Activated CD4-positive, alpha-beta T cell treated with anti-CD3 and anti-CD28 coated beads for 36 hours (primary cell): Measurements from ENCODE around the gene RTP3. TPM values are rescaled to one million over a fixed set of nuclear protein-coding genes. Genes with fewer than 3 reads are reported as not detected.

ENCODE experiments used
- ATAC-seq: fragments of 200-7000 bp; cut with Tn5 transposase; one replicate; pipeline ENCODE4 v1.10.0; 2021; ENCODE audit warnings: mild to moderate bottlenecking, moderate library complexity
- CTCF ChIA-PET: fragments of 350-600 bp; sonication (Branson Sonifier 250); formaldehyde crosslinking; loops from one replicate; lab custom pipeline; 2021; ENCODE audit warnings: antibody characterized with exemption; lab: Charles Lee
- POLR2A ChIA-PET: fragments of 350-600 bp; sonication (Branson Sonifier 250); formaldehyde crosslinking; loops from one replicate; lab custom pipeline; 2021; ENCODE audit warnings: antibody characterized with exemption, inconsistent platforms; lab: Charles Lee
- DNase-seq: peaks from one replicate; pipeline ENCODE4 v3.0.0-alpha.2; 2020
- H3K27ac Mint-ChIP-seq: one replicate; pipeline ENCODE4 v1.8.0; 2021; ENCODE audit warnings: mixed read lengths
- H3K27me3 Mint-ChIP-seq: one replicate; pipeline ENCODE4 v1.8.0; 2021; ENCODE audit warnings: mixed read lengths
- H3K36me3 Mint-ChIP-seq: one replicate; pipeline ENCODE4 v1.8.0; 2021; ENCODE audit warnings: low read depth, mixed read lengths
- H3K4me1 Mint-ChIP-seq: one replicate; pipeline ENCODE4 v1.8.0; 2021; ENCODE audit warnings: mixed read lengths
- H3K4me3 Mint-ChIP-seq: one replicate; pipeline ENCODE4 v1.8.0; 2021; ENCODE audit warnings: mild to moderate bottlenecking, moderate library complexity, mixed read lengths
- H3K9me3 Mint-ChIP-seq: one replicate; pipeline ENCODE4 v1.8.0; 2021; ENCODE audit warnings: low read depth, mixed read lengths
- intact Hi-C, 2 experiments: fragments of 100-400 bp; cut with DNase I in 1 of 2; cut with micrococcal nuclease in 1 of 2; formaldehyde crosslinking; loops; one replicate each; pipeline versions ENCODE4 v1.14.2 to v1.15.1; 2022 to 2024; cut with DNase I, micrococcal nuclease
- total RNA-seq, 2 experiments: library from RNA; stranded (reverse); gene quantifications; one replicate each; pipeline ENCODE4 v1.2.3, GENCODE V29; 2021

The RTP3 gene
- total RNA-seq, 2 experiments from 2014 or later: not detected

DNA sequence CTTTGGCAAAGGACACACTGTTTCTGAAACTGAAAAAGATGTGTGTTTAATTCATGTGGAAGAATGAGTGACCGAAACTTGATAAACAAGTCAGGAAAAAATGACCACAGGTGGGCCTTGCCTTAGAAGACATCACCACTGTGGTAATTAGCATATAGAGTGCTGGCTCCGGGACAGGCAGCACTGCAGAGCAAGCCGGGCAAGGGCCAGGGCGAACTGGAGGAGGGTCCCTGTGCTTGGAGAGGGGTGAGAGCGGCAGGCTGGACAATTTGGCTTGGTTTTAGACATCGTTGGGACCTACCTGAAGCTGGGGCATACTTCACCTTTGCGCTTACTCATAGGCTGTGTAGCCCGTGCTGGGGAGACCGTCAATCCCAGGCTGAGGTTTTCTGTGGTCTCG is 8.2 kb downstream of the RTP3 start:
- no peak overlapping the region for H3K4me3 Mint-ChIP-seq
- ChIA-PET CTCF (interaction anchor here (0.7 to 2.1 kb wide), 2 partner anchors 17 to 1470 kb away, joined by 3 to 7 read pairs; no protein-coding TSS in a partner anchor), POLR2A (no interaction called here)

DNA sequence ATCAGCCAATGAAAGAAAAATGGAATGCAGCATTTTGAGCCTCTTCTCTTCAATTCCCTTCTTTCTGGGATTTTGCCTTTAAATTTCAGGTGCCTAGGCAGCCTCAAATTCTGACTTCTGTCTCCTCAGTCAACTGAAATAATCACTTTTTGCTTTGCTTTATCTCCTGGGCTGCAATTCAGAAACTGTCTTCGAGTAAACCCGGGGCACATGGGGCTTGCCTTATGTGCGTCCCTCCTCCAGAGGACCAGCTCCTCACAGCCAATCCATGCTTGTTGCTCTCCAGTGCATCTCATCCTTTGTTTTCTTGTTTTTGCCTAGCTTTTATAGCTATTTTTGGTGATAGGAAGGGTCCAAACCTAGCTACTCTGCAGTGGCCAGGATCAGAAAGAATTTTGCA is 8.8 kb downstream of the RTP3 start:
- H3K4me1 Mint-ChIP-seq: peaks cover 24% of the 10 kb centered on the region
- no peak overlapping the region for H3K4me3 Mint-ChIP-seq
- no peaks in the 10 kb centered on the region for H3K9me3 Mint-ChIP-seq
- POLR2A ChIA-PET: no interaction called here
- no peaks in the 10 kb centered on the region for H3K36me3 Mint-ChIP-seq
- intact Hi-C loops: no loop called here
- H3K27me3 Mint-ChIP-seq: no peaks in the 10 kb centered on the region
- CTCF ChIA-PET: interaction anchor here (2.1 kb wide), 1 partner anchor 18 kb away, joined by 7 read pairs; no protein-coding TSS in a partner anchor
- H3K27ac Mint-ChIP-seq: no peak overlapping the region
- ATAC-seq (no peak), DNase-seq (no peak)

More for the DNA sequence above, 8.2 kb downstream of the RTP3 start:
- H3K9me3 Mint-ChIP-seq: no peaks in the 10 kb centered on the region
- intact Hi-C loops: no loop called here
- H3K4me1 Mint-ChIP-seq: peaks cover 24% of the 10 kb centered on the region
- H3K27me3 Mint-ChIP-seq: no peaks in the 10 kb centered on the region
- no peaks in the 10 kb centered on the region for H3K36me3 Mint-ChIP-seq
- DNase-seq (no peak), ATAC-seq (no peak)
- no peak overlapping the region for H3K27ac Mint-ChIP-seq

DNA sequence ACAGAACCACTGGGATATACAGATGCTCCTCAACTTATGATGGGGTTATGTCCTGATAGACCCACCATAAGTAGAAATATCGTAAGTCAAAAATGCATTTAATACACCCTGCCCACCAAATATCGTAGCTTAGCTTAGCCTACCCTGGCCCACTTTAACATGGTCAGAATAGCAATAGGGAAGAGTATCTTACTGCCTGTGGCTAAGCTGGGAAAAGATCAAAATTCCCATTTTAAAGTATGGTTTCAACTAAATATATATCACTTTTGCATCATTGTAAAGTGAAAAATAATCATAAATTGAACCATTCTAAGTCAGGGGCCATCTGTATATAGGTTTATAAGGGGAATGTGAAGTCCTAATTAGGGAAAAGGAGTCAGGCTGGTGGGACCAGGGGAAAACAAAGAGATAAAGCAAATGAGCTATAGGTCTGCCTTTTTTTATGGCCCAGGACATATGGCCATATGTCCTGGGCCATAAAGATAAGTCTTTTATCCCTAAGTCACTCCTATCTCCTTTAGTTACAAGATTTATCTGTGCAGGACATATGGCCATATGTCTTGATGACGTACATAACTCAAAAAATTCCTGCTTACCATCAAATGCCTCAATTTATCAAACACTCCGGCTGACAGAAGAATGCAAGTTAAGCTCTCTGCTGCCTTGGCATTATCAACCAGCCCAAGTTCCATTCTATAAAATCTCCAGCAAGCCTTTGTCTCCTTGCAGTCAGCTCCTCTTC is 11.2 kb downstream of the RTP3 start:
- no peak for ATAC-seq
- intact Hi-C loops: no loop called here
- no peak overlapping the region for H3K4me3 Mint-ChIP-seq
- H3K9me3 Mint-ChIP-seq: no peaks in the 10 kb centered on the region
- POLR2A ChIA-PET: no interaction called here
- H3K27me3 Mint-ChIP-seq: peaks cover 2% of the 10 kb centered on the region
- no peak overlapping the region for H3K27ac Mint-ChIP-seq
- CTCF ChIA-PET: interaction anchor here (2.1 kb wide), 1 partner anchor 19 kb away, joined by 7 read pairs; no protein-coding TSS in a partner anchor
- DNase-seq: no peak
- H3K36me3 Mint-ChIP-seq: no peaks in the 10 kb centered on the region
- peaks cover 12% of the 10 kb centered on the region for H3K4me1 Mint-ChIP-seq

DNA sequence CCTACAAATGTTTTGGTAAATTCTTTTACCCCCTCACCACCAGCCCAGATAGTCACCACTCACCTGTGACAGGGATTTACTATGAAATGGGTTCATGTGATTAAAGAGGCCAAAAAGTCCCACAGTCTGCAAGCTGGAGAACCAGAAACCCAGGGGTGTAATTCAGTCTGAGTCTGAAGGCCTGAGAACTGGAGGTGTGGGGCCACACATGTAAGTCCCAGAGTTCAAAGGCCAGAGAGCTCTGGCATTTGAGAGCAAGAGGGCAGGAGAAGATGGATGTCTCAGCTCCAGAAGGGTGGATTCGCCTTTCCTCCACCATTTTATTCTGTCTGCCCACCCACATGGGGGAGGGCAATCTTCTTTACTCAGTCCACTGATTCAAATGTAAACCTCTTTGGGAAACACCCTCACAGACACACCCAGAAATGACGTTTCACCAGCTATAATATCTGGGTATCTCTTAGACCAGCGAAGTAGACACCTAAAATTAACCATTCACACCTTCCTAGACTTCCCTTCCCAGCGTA is 11.9 kb downstream of the RTP3 start:
- Mint-ChIP-seq H3K27me3 (peaks cover 2% of the 10 kb centered on the region), H3K27ac (no peak overlapping the region), H3K4me1 (peaks cover 8% of the 10 kb centered on the region), H3K9me3 (no peaks in the 10 kb centered on the region), H3K4me3 (no peak overlapping the region), H3K36me3 (no peaks in the 10 kb centered on the region)
- DNase-seq: no peak
- no peak for ATAC-seq
- CTCF ChIA-PET: interaction anchor here (0.8 to 2.1 kb wide), 2 partner anchors 20 to 39 kb away, joined by 4 to 7 read pairs; no protein-coding TSS in a partner anchor
- POLR2A ChIA-PET: no interaction called here
- intact Hi-C loops: no loop called here

DNA sequence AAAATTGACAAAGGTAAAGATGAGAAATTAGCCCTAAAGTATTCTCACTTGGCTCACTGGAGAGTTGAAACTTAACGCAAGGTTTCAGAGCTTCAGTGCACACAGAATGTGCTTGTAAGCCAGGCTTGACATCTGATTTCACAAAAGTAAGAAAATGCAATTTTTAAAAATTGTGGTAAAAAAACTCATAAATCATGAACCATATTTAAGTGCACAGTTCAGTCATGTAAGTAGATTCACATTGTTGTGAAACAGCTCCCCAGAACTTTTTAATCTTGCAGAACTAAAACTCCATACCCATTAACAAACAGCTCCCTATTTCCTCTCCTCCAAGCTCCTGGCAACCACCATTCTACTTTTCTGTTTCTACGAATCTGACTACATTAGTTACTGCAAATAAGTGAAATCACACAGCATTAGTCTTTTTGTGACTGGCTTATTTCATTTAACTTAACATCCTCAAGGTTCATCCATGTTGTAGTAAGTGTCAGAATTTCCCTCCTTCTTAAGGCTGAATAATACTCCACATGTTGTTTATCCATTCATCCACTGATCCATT is 14.5 kb downstream of the RTP3 start:
- no peaks in the 10 kb centered on the region for H3K9me3 Mint-ChIP-seq
- H3K27ac Mint-ChIP-seq: no peak overlapping the region
- H3K4me1 Mint-ChIP-seq: peaks cover 2% of the 10 kb centered on the region
- no peak for DNase-seq
- no peak overlapping the region for H3K4me3 Mint-ChIP-seq
- H3K27me3 Mint-ChIP-seq: peaks cover 2% of the 10 kb centered on the region
- ChIA-PET POLR2A (no interaction called here), CTCF (no interaction called here)
- no peak for ATAC-seq
- no peaks in the 10 kb centered on the region for H3K36me3 Mint-ChIP-seq
- intact Hi-C loops: no loop called here

DNA sequence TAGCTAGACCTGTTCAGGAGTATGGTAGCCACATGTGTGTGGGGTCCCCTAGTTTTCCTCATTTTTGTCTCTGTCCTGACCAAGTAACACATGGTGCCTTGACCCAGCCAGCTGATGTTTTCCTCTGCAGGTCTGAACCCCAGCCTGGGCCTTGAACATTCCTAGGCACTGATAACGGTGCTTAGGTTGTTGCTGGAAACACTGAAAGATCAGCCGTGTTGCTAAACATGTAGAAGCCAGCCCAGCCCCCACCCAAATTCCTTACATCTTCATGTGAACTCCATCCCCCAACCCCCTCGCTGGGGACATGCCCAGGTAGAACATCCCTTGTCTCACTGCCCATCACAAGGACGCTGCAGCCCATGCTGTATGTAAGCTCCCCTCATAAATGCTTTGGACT is 18.7 kb downstream of the RTP3 start:
- no peak for DNase-seq
- Mint-ChIP-seq H3K9me3 (no peaks in the 10 kb centered on the region), H3K4me1 (peaks cover 2% of the 10 kb centered on the region), H3K27ac (no peak overlapping the region), H3K27me3 (peaks cover 2% of the 10 kb centered on the region), H3K36me3 (no peaks in the 10 kb centered on the region), H3K4me3 (no peak overlapping the region)
- intact Hi-C loops: no loop called here
- CTCF ChIA-PET: interaction anchor here (0.8 to 1.0 kb wide), 2 partner anchors 26 to 59 kb away, joined by 3 to 4 read pairs; no protein-coding TSS in a partner anchor
- POLR2A ChIA-PET: no interaction called here
- no peak for ATAC-seq

DNA sequence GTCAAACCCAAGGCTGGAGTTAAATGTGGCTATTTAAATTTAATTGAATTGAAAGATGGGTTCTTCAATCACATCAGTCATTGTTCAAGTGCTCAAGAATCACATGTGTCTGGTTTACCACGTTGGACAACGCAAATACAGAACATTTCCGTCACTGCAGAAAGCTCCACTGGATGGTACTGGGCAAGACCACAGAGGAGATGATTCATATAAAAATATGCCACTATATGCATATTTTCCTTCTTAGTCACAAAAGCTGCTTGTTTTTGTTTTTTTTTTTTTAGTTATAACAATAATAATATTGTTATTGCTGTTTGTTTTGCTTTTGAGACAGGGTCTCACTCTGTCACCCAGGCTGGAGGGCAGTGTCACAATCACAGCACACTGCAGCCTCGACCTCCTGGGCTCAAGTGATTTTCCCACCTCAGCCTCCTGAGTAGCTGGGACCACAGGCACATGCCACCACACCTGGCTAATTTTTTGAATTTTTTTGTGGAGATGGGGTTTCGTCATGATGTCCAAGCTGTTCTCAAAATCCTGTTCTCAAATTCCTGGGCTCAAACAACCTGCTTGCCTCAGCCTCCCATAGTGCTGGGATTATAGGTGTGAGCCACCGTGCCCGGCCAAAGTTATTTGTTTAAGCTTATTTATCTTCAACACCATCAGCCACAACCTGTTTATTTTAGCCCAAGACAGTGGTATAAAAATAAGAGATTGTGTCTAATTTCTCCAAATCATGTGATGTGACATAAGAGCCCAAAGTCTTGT is 19.4 kb downstream of the RTP3 start:
- DNase-seq (no peak), ATAC-seq (no peak)
- no peaks in the 10 kb centered on the region for H3K9me3 Mint-ChIP-seq
- no peak overlapping the region for H3K27ac Mint-ChIP-seq
- intact Hi-C loops: no loop called here
- CTCF ChIA-PET: interaction anchor here (0.8 to 1.0 kb wide), 3 partner anchors 27 to 58 kb away, joined by 3 to 4 read pairs (median 3); no protein-coding TSS in a partner anchor
- peaks cover 2% of the 10 kb centered on the region for H3K4me1 Mint-ChIP-seq
- no peaks in the 10 kb centered on the region for H3K36me3 Mint-ChIP-seq
- H3K27me3 Mint-ChIP-seq: peaks cover 2% of the 10 kb centered on the region
- H3K4me3 Mint-ChIP-seq: no peak overlapping the region
- POLR2A ChIA-PET: no interaction called here

DNA sequence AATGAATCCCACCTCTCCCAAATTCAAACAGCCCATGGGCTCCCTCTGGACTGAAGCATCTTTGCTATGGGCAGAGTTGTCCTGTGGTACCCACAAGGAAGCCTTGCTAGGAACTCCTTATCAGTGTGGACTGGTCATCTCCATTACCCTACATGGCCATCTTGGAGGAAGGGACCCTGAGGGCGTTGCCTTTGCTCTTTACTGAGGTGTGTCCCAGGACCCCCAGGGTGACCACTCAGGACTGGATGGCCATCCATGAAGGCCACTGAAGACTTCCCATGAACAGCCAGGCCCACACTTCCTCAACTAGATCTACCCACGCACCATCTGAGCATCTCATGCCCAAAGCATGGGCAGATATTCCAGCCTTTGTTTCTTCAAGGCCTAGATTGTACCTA is 20.0 kb downstream of the RTP3 start:
- ATAC-seq (no peak), DNase-seq (no peak)
- H3K4me1 Mint-ChIP-seq: peaks cover 2% of the 10 kb centered on the region
- H3K9me3 Mint-ChIP-seq: no peaks in the 10 kb centered on the region
- ChIA-PET CTCF (interaction anchor here (0.9 kb wide), 1 partner anchor 43 kb away, joined by 3 read pairs; no protein-coding TSS in a partner anchor), POLR2A (no interaction called here)
- H3K36me3 Mint-ChIP-seq: no peaks in the 10 kb centered on the region
- intact Hi-C loops: no loop called here
- H3K27ac Mint-ChIP-seq: no peak overlapping the region
- no peak overlapping the region for H3K4me3 Mint-ChIP-seq
- no peaks in the 10 kb centered on the region for H3K27me3 Mint-ChIP-seq

DNA sequence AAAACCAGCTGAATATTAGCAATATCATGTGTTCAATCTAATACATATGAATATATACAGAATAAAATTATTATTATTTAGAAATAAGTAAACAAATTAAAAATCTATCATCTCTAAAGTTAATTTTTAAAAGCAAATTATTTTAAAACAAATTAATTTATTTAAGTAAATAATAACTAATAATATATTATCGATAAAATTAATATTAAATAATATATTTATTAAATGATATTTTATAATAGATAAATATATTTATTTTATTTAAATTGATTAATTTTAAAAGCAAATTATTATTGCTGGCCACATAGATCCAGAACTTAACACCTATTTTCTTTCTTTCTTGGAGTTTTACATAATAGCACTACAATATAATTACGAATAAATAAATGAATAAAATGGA is 22.2 kb downstream of the RTP3 start:
- no peak for ATAC-seq
- intact Hi-C loops: no loop called here
- POLR2A ChIA-PET: no interaction called here
- H3K27ac Mint-ChIP-seq: no peak overlapping the region
- no peak overlapping the region for H3K4me3 Mint-ChIP-seq
- no peaks in the 10 kb centered on the region for H3K36me3 Mint-ChIP-seq
- peaks cover 2% of the 10 kb centered on the region for H3K4me1 Mint-ChIP-seq
- no peaks in the 10 kb centered on the region for H3K9me3 Mint-ChIP-seq
- no peaks in the 10 kb centered on the region for H3K27me3 Mint-ChIP-seq
- CTCF ChIA-PET: interaction anchor here (2.2 kb wide), 1 partner anchor 31 kb away, joined by 7 read pairs; no protein-coding TSS in a partner anchor
- no peak for DNase-seq

DNA sequence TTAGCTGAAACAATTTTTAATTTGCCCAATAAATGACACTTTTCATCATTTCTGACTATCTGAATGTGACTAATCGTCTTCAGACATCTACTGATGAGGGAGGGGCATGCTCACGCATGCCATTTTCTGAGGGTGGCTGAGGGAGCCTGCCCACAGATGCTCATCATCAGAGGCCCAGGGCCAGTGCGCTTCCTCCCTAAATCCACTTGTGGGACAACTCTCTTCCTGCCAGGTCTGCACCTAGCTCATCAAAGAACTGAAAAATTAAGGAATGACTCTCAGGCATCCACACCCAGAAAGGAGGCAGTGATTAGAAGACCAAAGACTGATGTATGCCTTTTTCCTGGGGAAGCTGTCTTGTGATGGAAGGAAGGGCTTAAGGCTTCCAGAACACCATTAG is 22.8 kb downstream of the RTP3 start:
- Mint-ChIP-seq H3K4me3 (no peak overlapping the region), H3K9me3 (no peaks in the 10 kb centered on the region), H3K4me1 (peaks cover 2% of the 10 kb centered on the region), H3K27me3 (no peaks in the 10 kb centered on the region), H3K27ac (no peak overlapping the region), H3K36me3 (no peaks in the 10 kb centered on the region)
- ChIA-PET CTCF (interaction anchor here (2.2 kb wide), 1 partner anchor 32 kb away, joined by 7 read pairs; no protein-coding TSS in a partner anchor), POLR2A (no interaction called here)
- DNase-seq (no peak), ATAC-seq (no peak)
- intact Hi-C loops: no loop called here

DNA sequence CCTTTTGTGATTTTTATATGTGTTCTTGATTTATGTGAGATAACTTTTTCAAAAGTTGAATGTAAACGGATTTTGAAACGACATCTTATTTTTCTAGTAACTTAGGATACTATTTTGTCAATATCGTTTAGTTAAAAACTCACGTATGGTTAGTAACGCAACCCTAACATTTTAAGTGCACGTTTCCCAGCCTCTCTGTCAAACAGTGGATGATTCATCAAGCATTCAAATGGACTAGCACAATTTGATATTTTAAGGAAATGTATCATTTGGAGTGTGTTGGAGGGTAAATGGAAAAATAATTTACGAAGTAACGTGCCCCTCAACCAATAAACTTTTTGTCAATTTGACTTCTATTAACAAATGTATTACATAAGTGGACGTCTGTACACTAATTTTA is 23.3 kb downstream of the RTP3 start:
- DNase-seq: no peak
- Mint-ChIP-seq H3K27me3 (no peaks in the 10 kb centered on the region), H3K27ac (no peak overlapping the region), H3K4me1 (peaks cover 2% of the 10 kb centered on the region), H3K4me3 (no peak overlapping the region), H3K36me3 (no peaks in the 10 kb centered on the region), H3K9me3 (no peaks in the 10 kb centered on the region)
- ChIA-PET POLR2A (no interaction called here), CTCF (interaction anchor here (1.6 kb wide), 1 partner anchor 18 kb away, joined by 3 read pairs; no protein-coding TSS in a partner anchor)
- no peak for ATAC-seq
- intact Hi-C loops: no loop called here
